ENCODE data around the gene TBC1D22A. TPM values are rescaled to one million over a fixed set of nuclear protein-coding genes. Genes with fewer than 3 reads are reported as not detected.
A peak's percentile ranks its signal among the peaks of the same experiment; 100 is the strongest.

The TBC1D22A gene
- total RNA-seq, 3 donors from 2014 or later: 19.0 to 23.6 (median 23.6) TPM

GRCh38 chr22:47062126-47062525 lies 299.7 kb downstream of the TBC1D22A start:
- intact Hi-C loops (cut with DNase I; ENCODE audit: low total_unique reads): no loop called here
- Histone ChIP-seq H3K27me3 (no peaks in the 10 kb centered on the region), H3K9me3 (no peaks in the 10 kb centered on the region), H3K4me3 (no peak overlapping the region), H3K4me1 (no peaks in the 10 kb centered on the region), H3K27ac (no peak overlapping the region), H3K36me3 (no peaks in the 10 kb centered on the region)
- peak in 1 of 2 donors; percentile 38 for DNase-seq (ENCODE audit: low spot score in 2 of 2)
- no peak for TF ChIP-seq CTCF (IDR thresholded peaks at IDR 0.05)
- TF ChIP-seq POLR2AphosphoS5 (IDR thresholded peaks at IDR 0.05): no peak
- TF ChIP-seq POLR2A (IDR thresholded peaks at IDR 0.05): no peak

GRCh38 chr22:47063071-47063509 lies 300.6 kb downstream of the TBC1D22A start:
- H3K9me3 ChIP-seq: no peaks in the 10 kb centered on the region

GRCh38 chr22:47063606-47064005 lies 301.2 kb downstream of the TBC1D22A start:
- Histone ChIP-seq H3K9me3 (no peaks in the 10 kb centered on the region), H3K36me3 (no peaks in the 10 kb centered on the region), H3K4me3 (no peak overlapping the region), H3K27me3 (no peaks in the 10 kb centered on the region), H3K27ac (no peak overlapping the region), H3K4me1 (no peaks in the 10 kb centered on the region)
- intact Hi-C loops (cut with DNase I; ENCODE audit: low total_unique reads): no loop called here
- TF ChIP-seq POLR2AphosphoS5 (IDR thresholded peaks at IDR 0.05) (no peak), CTCF (IDR thresholded peaks at IDR 0.05) (no peak), POLR2A (IDR thresholded peaks at IDR 0.05) (no peak)
- DNase-seq (ENCODE audit: low spot score in 2 of 2): peak in 1 of 2 donors; percentile 15

More at GRCh38 chr22:47063071-47063509, 300.6 kb downstream of the TBC1D22A start:
- Histone ChIP-seq H3K36me3 (no peaks in the 10 kb centered on the region), H3K27ac (no peak overlapping the region), H3K4me3 (no peak overlapping the region), H3K27me3 (no peaks in the 10 kb centered on the region), H3K4me1 (no peaks in the 10 kb centered on the region)
- intact Hi-C loops (cut with DNase I; ENCODE audit: low total_unique reads): no loop called here
- peak in 1 of 2 donors; percentile 38 for DNase-seq (ENCODE audit: low spot score in 2 of 2)
- TF ChIP-seq CTCF (IDR thresholded peaks at IDR 0.05) (no peak), POLR2A (IDR thresholded peaks at IDR 0.05) (no peak), POLR2AphosphoS5 (IDR thresholded peaks at IDR 0.05) (no peak)

- H3K9me3 ChIP-seq: no peaks in the 10 kb centered on the region
- H3K4me1 ChIP-seq: no peaks in the 10 kb centered on the region
- intact Hi-C loops (cut with DNase I; ENCODE audit: low total_unique reads): no loop called here
- TF ChIP-seq POLR2AphosphoS5 (IDR thresholded peaks at IDR 0.05): no peak
- TF ChIP-seq POLR2A (IDR thresholded peaks at IDR 0.05): no peak
- TF ChIP-seq CTCF (IDR thresholded peaks at IDR 0.05): no peak
- no peaks in the 10 kb centered on the region for H3K36me3 ChIP-seq
- peak in 1 of 2 donors; percentile 24 for DNase-seq (ENCODE audit: low spot score in 2 of 2)
- H3K27ac ChIP-seq: no peak overlapping the region
- no peak overlapping the region for H3K4me3 ChIP-seq
- H3K27me3 ChIP-seq: no peaks in the 10 kb centered on the region
These were observed 301.6 kb downstream of the TBC1D22A start for GRCh38 chr22:47064016-47064415.

- H3K36me3 ChIP-seq: no peaks in the 10 kb centered on the region
- intact Hi-C loops (cut with DNase I; ENCODE audit: low total_unique reads): no loop called here
- no peaks in the 10 kb centered on the region for H3K27me3 ChIP-seq
- H3K9me3 ChIP-seq: no peaks in the 10 kb centered on the region
- no peaks in the 10 kb centered on the region for H3K4me1 ChIP-seq
- TF ChIP-seq POLR2AphosphoS5 (IDR thresholded peaks at IDR 0.05) (no peak), CTCF (IDR thresholded peaks at IDR 0.05) (no peak), POLR2A (IDR thresholded peaks at IDR 0.05) (no peak)
- H3K4me3 ChIP-seq: no peak overlapping the region
- DNase-seq (ENCODE audit: low spot score in 2 of 2): peak in 1 of 2 donors; percentile 7
- no peak overlapping the region for H3K27ac ChIP-seq
These were observed 302.0 kb downstream of the TBC1D22A start for GRCh38 chr22:47064416-47064815.
